Left colon (tissue), 2 donors: Measurements from ENCODE around the gene TPCN1. TPM values are rescaled to one million over a fixed set of nuclear protein-coding genes. Genes with fewer than 3 reads are reported as not detected.

Experiments used
- ATAC-seq: fragments of 200-7000 bp; cut with Tn5 transposase; one replicate; pipeline ENCODE4 v1.9.1; 2020; ENCODE audit warnings: mild to moderate bottlenecking, moderate library complexity
- DNase-seq, 2 donors: peaks; one replicate each; pipeline ENCODE4 v3.0.0-alpha.2; 2020
- intact Hi-C, 2 donors: fragments of 100-400 bp; cut with DNase I in 1 of 2; cut with micrococcal nuclease in 1 of 2; formaldehyde crosslinking; loops; one replicate each; pipeline versions ENCODE4 v1.11.2 to v1.14.0; 2022; cut with DNase I, micrococcal nuclease
- total RNA-seq, 2 donors: library from RNA; stranded (reverse); fragmentation: NEBNext Ultra II Directional; extraction: Animal tissue kit (Norgen Biotek cat#: 25700); gene quantifications; one replicate each; pipeline ENCODE4 v1.2.1, GENCODE V29; 2021
- donor health status: DM: no; HTN: no; CAD: no.
- donor health status: DM: yes; HTN: yes; CAD: no.

Gene TPCN1
- total RNA-seq, 2 donors from 2014 or later, result 84.7 to 96.4 TPM

- ATAC-seq, result no peak
- intact Hi-C loops, result no loop called here
- DNase-seq, result no peak
Measured at GRCh38 chr12:113318046-113318656, 96.9 kb downstream of the TPCN1 start.

- DNase-seq (no peak), ATAC-seq (no peak)
- intact Hi-C loops, result no loop called here
Measured at GRCh38 chr12:113318900-113319628, 97.8 kb downstream of the TPCN1 start.

GRCh38 chr12:113320401-113320800, 99.1 kb downstream of the TPCN1 start:
- ATAC-seq (no peak), DNase-seq (no peak)
- intact Hi-C loops, result no loop called here

- intact Hi-C loops, result no loop called here
- no peak for ATAC-seq
- DNase-seq, result no peak
Measured at GRCh38 chr12:113322343-113322742, 101.1 kb downstream of the TPCN1 start.

GRCh38 chr12:113325916-113326315, 104.7 kb downstream of the TPCN1 start:
- DNase-seq, result no peak
- intact Hi-C loops, result no loop called here
- ATAC-seq, result no peak

GRCh38 chr12:113326775-113327395, 105.6 kb downstream of the TPCN1 start:
- no peak for DNase-seq
- ATAC-seq, result no peak
- intact Hi-C loops, result no loop called here

- DNase-seq (no peak), ATAC-seq (no peak)
- intact Hi-C loops, result no loop called here
Measured at GRCh38 chr12:113328368-113328889, 107.2 kb downstream of the TPCN1 start.

GRCh38 chr12:113329022-113329790, 107.9 kb downstream of the TPCN1 start:
- no peak for ATAC-seq
- no peak for DNase-seq
- intact Hi-C loops, result no loop called here

- ATAC-seq, result no peak
- intact Hi-C loops, result no loop called here
- no peak for DNase-seq
Measured at GRCh38 chr12:113329791-113330417, 108.6 kb downstream of the TPCN1 start.

GRCh38 chr12:113330505-113330904, 109.2 kb downstream of the TPCN1 start:
- no peak for DNase-seq
- ATAC-seq, result no peak
- intact Hi-C loops, result no loop called here

GRCh38 chr12:113332688-113333417, 111.6 kb downstream of the TPCN1 start:
- intact Hi-C loops, result no loop called here
- DNase-seq (no peak), ATAC-seq (no peak)

- DNase-seq (no peak), ATAC-seq (no peak)
- intact Hi-C loops, result no loop called here
Measured at GRCh38 chr12:113333418-113333750, 112.1 kb downstream of the TPCN1 start.

GRCh38 chr12:113333877-113334785, 112.9 kb downstream of the TPCN1 start:
- DNase-seq, result peak; percentile 49 to 52
- peak; percentile 49 for ATAC-seq
- intact Hi-C loops, result no loop called here

- intact Hi-C loops, result no loop called here
- peak; percentile 79 to 91 for DNase-seq
- peak; percentile 98 for ATAC-seq
Measured at GRCh38 chr12:113334786-113335539, 113.7 kb downstream of the TPCN1 start, which contains the start of gene SLC8B1. TSS of gene SLC8B1 (minus strand) at chr12:113335109. CDS start at chr12:113332878, 2,231 bp downstream.

GRCh38 chr12:113339540-113339939, 118.3 kb downstream of the TPCN1 start:
- DNase-seq, result no peak
- intact Hi-C loops, result no loop called here
- ATAC-seq, result no peak

GRCh38 chr12:113340061-113340460, 118.8 kb downstream of the TPCN1 start:
- intact Hi-C loops, result no loop called here
- DNase-seq, result no peak
- ATAC-seq, result no peak

- ATAC-seq, result no peak
- intact Hi-C loops, result no loop called here
- DNase-seq, result no peak
Measured at GRCh38 chr12:113341535-113341934, 120.3 kb downstream of the TPCN1 start.
